NCI-H82 treated with DMSO at 0.1 percent for 48 hours (cell line): ENCODE measurements around the gene PCTP.

ENCODE experiments used
- DNase-seq: peaks from one replicate; lab custom pipeline; 2025; ENCODE audit not compliant: unreplicated experiment; lab: John Stamatoyannopoulos, UW

PCTP gene

GRCh38 chr17:55750750-55751657, at the start of gene PCTP:
Gene PCTP (plus strand): TSS chr17:55751051. CDS start chr17:55751104, 53 bp downstream.
- DNase-seq = peak; percentile 20

DNA sequence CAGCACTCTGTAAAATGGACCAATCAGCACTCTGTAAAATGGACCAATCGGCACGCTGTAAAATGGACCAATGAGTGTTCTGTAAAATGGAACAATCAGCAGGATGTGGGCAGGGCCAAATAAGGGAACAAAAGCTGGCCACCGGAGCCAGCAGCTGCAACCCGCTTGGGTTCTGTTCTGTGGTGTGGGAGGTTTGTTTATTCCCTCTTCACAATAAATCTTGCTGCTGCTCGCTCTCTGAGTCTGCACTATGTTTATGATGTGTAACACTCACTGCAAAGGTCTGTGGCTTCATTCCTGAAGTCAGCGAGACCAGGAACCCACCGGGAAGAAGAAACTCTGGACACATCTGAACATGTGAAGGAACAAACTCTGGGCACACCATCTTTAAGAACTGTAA, 48.7 kb upstream of the PCTP start:
- DNase-seq = no peak

GRCh38 chr17:55704401-55704800, 46.5 kb upstream of the PCTP start:
- no peak for DNase-seq

- no peak for DNase-seq
Observed at GRCh38 chr17:55705847-55706246, 45.0 kb upstream of the PCTP start.

DNA sequence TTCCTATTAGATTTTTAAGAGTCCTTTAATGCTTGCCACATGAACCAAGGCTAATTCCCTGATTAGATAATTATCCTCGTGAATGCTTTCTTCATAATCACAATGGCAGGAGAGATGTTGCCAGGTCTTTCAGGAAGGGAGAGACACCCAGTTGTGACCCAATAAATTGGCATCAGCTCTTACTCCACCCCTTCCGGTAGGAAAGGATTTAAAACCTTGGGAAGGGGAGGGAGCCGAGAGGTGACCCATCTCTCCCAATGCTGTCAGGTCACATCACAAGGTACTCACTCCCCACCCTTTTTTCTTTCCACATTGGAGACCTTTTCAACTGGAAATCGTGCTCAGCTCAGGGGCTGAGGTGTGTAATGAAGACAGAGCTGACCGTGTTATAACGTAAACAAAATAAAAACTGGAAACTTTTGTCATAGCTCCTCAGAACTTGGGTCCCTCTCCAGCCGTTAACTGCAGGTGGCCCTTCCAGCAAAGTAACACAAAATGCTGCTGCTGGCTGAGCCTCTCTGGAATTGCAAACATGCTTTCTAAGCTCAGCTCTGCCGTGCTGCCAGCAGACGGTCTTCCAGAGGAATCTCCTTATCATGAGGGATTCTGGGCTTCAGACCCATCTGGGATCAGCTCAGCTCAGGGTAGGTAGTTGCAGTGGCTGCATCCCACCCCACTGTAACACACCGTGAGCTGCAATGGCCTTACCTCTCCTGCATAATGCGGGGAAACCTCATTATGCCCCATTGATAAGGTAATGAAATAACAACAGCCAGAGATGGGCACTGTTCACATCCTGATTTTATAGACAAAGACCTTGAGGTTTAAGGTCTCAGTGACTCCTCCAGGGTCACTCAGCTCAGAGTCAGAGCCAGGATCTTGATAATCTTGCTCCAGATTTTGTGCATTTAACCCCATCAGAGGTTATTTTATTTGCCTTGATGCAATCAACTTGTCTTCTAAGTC, 43.8 kb upstream of the PCTP start:
- no peak for DNase-seq

DNA sequence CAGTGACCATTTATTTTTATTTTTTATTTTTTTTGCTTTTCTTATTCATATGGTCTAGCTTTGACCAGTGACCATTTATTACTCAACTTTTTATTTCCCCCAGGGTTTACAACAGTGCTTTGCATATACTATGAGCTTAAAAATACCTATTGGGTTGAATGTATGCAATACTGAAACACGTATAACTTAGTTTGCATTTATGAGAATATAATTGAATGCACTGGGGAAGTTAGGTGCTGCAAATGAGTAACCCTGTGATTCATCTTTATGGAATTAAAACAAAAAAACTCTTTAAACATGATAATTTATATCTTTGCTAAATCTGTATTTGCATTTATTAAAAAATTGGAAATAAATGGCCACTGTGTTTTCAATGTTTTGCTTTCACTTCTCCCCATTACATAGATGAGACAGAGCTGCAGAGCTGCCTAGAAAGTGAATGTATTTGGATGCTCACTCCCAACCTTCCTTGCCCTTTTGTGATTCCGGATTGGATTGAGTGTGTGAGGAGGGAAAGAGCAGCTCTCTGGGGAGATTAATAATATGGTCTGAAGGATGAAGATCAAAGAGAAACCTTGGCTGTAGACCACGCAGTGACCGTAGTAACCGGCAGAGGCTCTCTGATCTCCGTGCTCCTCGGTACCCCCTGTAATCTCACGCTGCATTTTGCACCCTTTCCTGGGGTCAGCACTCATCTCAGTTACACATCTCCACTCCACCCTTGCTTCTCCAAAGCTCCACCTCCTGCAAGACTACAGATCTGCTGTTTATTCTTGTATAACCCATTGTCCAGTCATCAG, 42.5 kb upstream of the PCTP start:
- no peak for DNase-seq

GRCh38 chr17:55709440-55709839, 41.4 kb upstream of the PCTP start:
- DNase-seq = no peak

GRCh38 chr17:55709984-55710383, 40.9 kb upstream of the PCTP start:
- no peak for DNase-seq

DNA sequence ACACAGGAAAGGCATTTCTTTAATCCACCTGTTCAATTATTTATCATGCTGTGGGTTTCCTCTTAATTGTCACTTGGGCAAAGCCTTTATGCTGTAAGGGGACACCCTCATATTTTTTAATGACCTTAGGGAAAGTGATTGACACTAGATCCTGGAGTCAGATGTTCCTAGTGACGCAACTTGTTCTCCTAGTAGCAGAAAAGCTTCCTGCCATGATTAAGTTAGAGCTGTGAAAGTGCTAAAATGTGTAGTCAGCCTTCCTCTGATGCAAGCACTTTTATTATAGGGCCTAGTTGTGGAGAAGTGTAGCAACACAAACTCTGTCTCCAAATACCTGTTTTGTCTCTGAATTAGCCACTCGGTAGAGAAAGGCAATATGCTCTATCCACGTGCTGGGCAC, 40.4 kb upstream of the PCTP start:
- no peak for DNase-seq

- DNase-seq = no peak
Observed at GRCh38 chr17:55710829-55711496, 39.9 kb upstream of the PCTP start.

DNA sequence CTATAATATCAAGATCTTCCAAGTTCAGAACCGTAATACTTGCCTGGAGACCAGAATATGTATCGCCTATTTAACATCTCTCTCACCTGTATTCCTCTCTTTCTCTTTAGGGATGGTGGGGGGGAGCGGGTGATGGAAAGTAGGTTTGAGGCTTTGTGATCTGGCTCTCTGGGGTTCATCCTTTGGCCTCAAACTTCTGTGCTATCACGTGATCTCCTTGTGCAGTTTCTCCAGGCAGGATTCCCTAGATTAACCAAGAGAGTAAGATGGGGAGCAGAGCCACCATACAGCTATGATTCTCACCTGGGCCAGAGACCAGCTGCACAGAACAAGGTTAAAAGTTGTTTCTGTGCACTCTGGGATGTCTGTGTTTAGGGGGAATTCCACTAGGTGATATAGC, 33.4 kb upstream of the PCTP start:
- no peak for DNase-seq

- peak; percentile 15 for DNase-seq
Observed at GRCh38 chr17:55717898-55718735, 32.7 kb upstream of the PCTP start.

DNA sequence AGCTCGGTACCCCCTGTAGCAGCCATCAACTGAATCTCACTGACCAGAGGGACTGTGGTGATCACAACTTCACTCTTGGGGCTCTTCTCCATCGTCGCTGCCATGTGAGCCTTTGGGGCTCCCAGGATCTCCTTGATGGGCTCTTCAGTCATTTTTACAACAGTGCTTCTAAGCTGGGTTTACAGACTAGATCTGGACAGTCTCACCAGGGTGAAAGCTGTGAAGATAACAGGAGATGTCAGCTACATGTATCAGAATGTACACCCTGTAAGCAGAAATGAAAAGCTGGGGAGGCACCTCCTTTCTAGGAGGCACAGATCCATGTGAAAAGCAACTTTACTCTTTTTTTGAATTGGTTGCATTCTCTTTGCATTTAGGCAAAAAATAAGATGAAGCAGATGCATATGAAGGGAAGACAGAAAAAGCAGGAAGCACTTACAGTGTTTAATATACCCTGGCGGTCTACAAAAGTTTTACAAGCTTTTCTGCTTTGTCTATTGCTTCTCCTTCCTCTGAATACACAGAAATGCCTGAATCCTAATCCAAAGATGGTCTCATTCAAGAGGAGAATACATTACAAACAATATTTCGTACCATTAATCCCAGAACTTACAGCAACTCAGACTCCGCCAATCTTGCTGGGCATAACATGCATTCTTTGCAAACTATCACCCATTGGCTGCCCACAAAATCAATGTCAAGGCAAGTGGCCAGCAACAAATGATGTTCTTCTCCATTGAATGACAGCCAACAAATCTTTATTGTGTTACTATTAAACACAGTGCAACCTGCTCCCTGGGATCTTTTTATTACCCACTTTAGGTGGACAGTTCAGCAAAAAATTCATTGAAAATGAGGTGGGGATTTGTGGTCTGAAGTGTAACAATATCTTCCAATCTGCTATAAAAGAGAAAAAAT, 29.7 kb upstream of the PCTP start:
- DNase-seq = no peak

DNA sequence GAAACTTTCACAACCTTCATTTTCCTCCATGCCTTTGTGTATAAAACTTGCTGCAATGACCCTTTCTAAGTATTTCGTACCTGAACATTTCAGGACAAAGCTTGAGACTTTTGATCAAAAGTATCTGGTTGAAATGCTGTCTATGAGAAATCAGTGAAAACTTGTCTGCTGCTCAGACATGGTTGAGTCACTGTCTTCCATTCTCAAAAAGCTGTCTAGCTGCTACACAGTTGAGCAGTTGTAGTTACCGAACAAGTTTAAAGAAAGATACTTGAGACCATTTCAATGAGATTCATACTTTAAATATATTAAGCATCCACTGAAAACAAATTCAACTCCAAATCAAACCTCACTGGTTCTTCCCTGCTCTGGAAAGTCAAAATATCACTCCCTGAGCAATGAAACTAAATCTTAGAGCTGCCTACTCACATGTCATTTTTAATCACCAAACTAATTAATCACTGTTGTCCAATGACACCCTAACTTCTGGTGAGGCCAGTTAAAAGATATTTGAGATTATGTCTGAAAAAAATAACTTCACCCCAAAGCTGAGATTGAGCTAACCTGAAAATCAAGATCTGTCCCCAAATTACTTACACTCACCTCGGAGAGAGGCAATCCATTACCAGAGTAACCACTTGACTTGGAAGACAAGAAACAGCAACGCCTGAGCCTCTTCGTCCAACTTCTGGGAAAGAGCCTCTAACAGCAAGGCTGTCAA, 28.7 kb upstream of the PCTP start:
- DNase-seq = no peak

DNA sequence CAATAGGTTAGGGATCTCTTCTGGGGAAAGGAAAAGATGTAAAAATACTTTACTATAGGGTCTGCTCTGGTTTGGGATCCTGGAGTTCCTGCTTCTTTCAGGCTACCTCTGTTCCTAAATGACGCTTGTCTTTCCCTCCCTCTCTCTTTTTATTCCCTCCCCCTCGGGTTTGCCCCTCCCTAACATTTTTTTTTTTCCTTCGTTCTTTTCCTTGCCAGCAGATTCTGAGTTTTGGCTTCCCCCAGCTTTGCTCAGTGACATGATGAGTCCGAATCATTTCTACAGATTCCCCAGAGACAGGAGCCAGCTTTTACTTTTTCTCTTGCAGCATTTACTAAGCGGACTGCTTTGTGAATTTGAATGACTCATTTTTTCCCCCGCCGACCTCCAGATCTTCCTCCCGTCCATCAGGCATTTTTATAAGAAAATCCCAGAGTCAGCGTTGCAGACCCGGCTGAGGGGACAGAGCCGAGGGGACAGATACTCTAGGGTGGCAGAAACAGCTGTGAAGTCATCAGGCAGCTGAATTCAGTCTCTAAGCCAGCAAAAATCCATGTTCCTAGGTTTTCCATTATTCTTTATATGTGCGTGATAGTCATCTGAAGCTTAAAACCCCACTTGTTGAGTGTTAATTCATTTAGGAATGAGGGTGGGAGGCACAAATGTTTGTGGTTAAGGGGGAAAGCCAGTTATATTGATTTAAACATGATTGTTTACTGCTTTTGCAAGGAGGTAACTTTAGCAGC, 27.9 kb upstream of the PCTP start, which contains the start of gene TMEM100:
Gene TMEM100 (minus strand): TSS at position 123 of the 746 bp plus-strand sequence. CDS start 1,794 bp downstream, outside the sequence.
- DNase-seq = no peak

- DNase-seq = no peak
Observed at GRCh38 chr17:55723488-55723848, 27.4 kb upstream of the PCTP start.

DNA sequence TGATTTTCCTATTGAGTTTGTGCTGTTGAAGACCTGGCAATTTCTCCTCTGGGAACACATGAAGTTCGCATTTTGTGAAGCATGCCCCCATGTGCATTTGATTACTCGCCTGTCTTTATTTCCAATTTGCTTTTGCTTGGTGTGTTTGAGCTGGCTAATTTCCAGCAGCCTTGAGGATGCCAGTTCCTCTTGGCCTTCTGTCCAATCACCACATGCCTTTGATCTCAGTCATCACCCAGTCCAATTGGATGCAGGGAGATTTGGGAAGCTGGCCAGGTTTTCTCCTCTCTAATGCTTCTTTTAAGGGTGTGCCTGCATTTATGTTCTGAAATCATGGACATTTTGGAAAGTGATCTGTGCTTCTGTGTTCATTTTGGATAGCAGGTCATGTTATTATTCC, 24.4 kb upstream of the PCTP start:
- no peak for DNase-seq
